ENCODE data around the gene TUBD1. TPM values are rescaled to one million over a fixed set of nuclear protein-coding genes. Genes with fewer than 3 reads are reported as not detected.

TUBD1 gene
- total RNA-seq, 2 experiments from 2014 or later: 8.6 to 13.0 TPM

DNA sequence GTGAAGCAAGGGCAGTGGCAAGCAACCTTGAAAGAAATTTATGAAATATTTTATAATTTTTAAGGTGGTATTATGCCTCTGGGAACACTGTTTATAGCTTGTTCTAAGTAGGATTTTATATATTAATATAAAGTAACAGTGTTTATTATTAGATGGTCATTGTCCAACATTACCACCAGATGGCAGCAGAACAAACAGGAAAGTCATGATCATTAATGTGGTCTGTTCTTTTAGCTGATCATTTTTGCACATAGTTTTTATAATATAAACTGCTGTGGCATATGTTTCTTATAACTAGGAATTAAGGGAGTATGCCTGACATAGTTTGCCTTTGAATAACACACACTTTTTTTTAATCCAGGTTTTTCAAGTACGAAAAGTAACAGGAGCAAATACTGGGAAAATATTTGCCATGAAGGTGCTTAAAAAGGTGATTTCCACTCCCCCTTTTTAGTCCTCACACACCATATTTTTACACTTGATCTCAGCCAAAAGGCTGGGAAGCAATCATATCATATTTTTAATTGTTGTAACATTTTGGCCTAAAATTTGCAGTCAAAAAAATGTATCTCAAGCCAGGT is 21.6 kb upstream of the TUBD1 start:
- Histone ChIP-seq H2AFZ (ENCODE audit: low read length) (no peak overlapping the region), H3K9me3 (ENCODE audit: low read length) (no peaks in the 10 kb centered on the region), H3K79me2 (ENCODE audit: insufficient read depth, low read depth, low read length) (0 out of 2 replicates have a peak, but pooled peaks cover 3% of the 10 kb centered on the region), H3K4me3 (ENCODE audit: low read depth, low read length, poor library complexity, severe bottlenecking) (no peak overlapping the region), H3K4me1 (ENCODE audit: insufficient read depth, low read length, poor library complexity, severe bottlenecking) (no peaks in the 10 kb centered on the region), H3K36me3 (ENCODE audit: insufficient read depth, low read length) (peaks cover 74% of the 10 kb centered on the region), H3K9me2 (ENCODE audit: insufficient read depth, low read length) (no peaks in the 10 kb centered on the region), H4K20me1 (ENCODE audit: insufficient read depth, low read length) (no peaks in the 10 kb centered on the region), H3K4me2 (ENCODE audit: low read length) (no peak overlapping the region), H3K27ac (ENCODE audit: low read depth, low read length, poor library complexity, severe bottlenecking) (no peak overlapping the region)
- BruUV-seq (replicated peaks): no TSS peak
- peak; percentile 67 for DNase-seq (ENCODE audit: low spot score)
- intact Hi-C loops (cut with micrococcal nuclease; ENCODE audit: unreplicated experiment): loop anchor here (5.0 kb wide), 2 partner anchors 123 to 157 kb away; no protein-coding TSS in a partner anchor
- CTCF ChIA-PET (ENCODE audit: unreplicated experiment): interaction anchor here (0.6 kb wide), 1 partner anchor 119 kb away, joined by 3 read pairs; no protein-coding TSS in a partner anchor
- POLR2A ChIA-PET: interaction anchor here (0.9 to 1.8 kb wide), 3 partner anchors 10 to 125 kb away, joined by 3 read pairs; no protein-coding TSS in a partner anchor
- no peak for TF ChIP-seq EZH2phosphoT487 (IDR thresholded peaks at IDR 0.05; ENCODE audit: borderline replicate concordance, low read depth, low read length)
- TF ChIP-seq, protein P1, sequence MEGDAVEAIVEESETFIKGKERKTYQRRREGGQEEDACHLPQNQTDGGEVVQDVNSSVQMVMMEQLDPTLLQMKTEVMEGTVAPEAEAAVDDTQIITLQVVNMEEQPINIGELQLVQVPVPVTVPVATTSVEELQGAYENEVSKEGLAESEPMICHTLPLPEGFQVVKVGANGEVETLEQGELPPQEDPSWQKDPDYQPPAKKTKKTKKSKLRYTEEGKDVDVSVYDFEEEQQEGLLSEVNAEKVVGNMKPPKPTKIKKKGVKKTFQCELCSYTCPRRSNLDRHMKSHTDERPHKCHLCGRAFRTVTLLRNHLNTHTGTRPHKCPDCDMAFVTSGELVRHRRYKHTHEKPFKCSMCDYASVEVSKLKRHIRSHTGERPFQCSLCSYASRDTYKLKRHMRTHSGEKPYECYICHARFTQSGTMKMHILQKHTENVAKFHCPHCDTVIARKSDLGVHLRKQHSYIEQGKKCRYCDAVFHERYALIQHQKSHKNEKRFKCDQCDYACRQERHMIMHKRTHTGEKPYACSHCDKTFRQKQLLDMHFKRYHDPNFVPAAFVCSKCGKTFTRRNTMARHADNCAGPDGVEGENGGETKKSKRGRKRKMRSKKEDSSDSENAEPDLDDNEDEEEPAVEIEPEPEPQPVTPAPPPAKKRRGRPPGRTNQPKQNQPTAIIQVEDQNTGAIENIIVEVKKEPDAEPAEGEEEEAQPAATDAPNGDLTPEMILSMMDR (conservative IDR thresholded peaks at IDR 0.05; ENCODE audit: low read length): peak; percentile 93

DNA sequence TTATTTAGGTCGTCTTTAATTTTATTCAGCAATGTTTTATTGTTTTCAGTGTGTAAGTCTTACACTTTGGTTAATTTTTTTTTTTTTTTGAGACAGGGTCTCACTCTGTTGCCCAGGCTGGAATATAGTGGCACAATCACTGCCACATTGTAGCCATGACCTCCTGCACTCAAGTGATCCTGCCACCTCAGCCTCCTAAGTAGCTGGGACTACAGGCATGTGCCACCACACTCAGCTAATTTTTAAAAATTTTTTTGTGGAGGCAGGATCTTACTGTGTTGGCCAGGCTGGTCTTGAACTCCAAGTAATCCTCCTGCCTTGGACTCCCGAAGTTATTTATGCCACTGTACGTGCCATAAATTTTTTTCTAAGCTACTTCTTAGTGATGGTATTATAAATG is 14.7 kb upstream of the TUBD1 start:
- Histone ChIP-seq H3K9me3 (ENCODE audit: low read length) (no peaks in the 10 kb centered on the region), H2AFZ (ENCODE audit: low read length) (no peak overlapping the region), H3K36me3 (ENCODE audit: insufficient read depth, low read length) (peaks cover 47% of the 10 kb centered on the region), H3K27ac (ENCODE audit: low read depth, low read length, poor library complexity, severe bottlenecking) (no peak overlapping the region), H3K79me2 (ENCODE audit: insufficient read depth, low read depth, low read length) (peaks cover 51% of the 10 kb centered on the region), H3K4me1 (ENCODE audit: insufficient read depth, low read length, poor library complexity, severe bottlenecking) (no peaks in the 10 kb centered on the region), H4K20me1 (ENCODE audit: insufficient read depth, low read length) (no peaks in the 10 kb centered on the region), H3K4me3 (ENCODE audit: low read depth, low read length, poor library complexity, severe bottlenecking) (no peak overlapping the region), H3K4me2 (ENCODE audit: low read length) (no peak overlapping the region), H3K9me2 (ENCODE audit: insufficient read depth, low read length) (no peaks in the 10 kb centered on the region)
- TF ChIP-seq, protein P1 (conservative IDR thresholded peaks at IDR 0.05; ENCODE audit: low read length): no peak
- TF ChIP-seq EZH2phosphoT487 (IDR thresholded peaks at IDR 0.05; ENCODE audit: borderline replicate concordance, low read depth, low read length): no peak
- DNase-seq (ENCODE audit: low spot score): no peak
- no TSS peak for BruUV-seq (replicated peaks)
- intact Hi-C loops (cut with micrococcal nuclease; ENCODE audit: unreplicated experiment): no loop called here
- ChIA-PET POLR2A (no interaction called here), CTCF (ENCODE audit: unreplicated experiment) (no interaction called here)

DNA sequence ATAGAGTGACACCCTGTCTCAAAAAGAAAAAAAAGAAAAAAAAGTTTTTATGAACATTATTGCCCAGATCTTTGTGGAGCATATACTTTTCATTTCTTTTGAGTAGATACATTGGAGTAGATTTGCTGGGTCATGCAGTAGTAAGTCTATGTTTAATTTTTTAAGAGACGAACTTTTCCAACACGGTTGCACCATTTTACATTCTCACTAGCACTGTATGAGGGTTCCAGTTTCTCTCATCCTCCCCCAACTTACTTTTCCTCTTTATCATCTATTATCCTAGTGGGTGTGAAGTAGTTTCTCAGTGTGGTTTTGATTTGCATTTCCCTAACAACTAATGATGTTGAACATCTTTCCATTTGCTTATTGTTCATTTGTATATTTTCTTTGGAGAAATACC is 10.7 kb upstream of the TUBD1 start:
- no peaks in the 10 kb centered on the region for H3K9me2 ChIP-seq (ENCODE audit: insufficient read depth, low read length)
- ChIA-PET POLR2A (interaction anchor here (0.6 kb wide), 1 partner anchor 58 kb away, joined by 4 read pairs; no protein-coding TSS in a partner anchor), CTCF (ENCODE audit: unreplicated experiment) (no interaction called here)
- H3K4me2 ChIP-seq (ENCODE audit: low read length): no peak overlapping the region
- TF ChIP-seq, protein P1 (conservative IDR thresholded peaks at IDR 0.05; ENCODE audit: low read length): no peak
- no peak for TF ChIP-seq EZH2phosphoT487 (IDR thresholded peaks at IDR 0.05; ENCODE audit: borderline replicate concordance, low read depth, low read length)
- H3K79me2 ChIP-seq (ENCODE audit: insufficient read depth, low read depth, low read length): peaks cover 86% of the 10 kb centered on the region
- H3K36me3 ChIP-seq (ENCODE audit: insufficient read depth, low read length): peaks cover 62% of the 10 kb centered on the region
- H2AFZ ChIP-seq (ENCODE audit: low read length): no peak overlapping the region
- no peak overlapping the region for H3K27ac ChIP-seq (ENCODE audit: low read depth, low read length, poor library complexity, severe bottlenecking)
- no peaks in the 10 kb centered on the region for H4K20me1 ChIP-seq (ENCODE audit: insufficient read depth, low read length)
- DNase-seq (ENCODE audit: low spot score): no peak
- H3K4me1 ChIP-seq (ENCODE audit: insufficient read depth, low read length, poor library complexity, severe bottlenecking): no peaks in the 10 kb centered on the region
- H3K4me3 ChIP-seq (ENCODE audit: low read depth, low read length, poor library complexity, severe bottlenecking): no peak overlapping the region
- BruUV-seq (replicated peaks): no TSS peak
- intact Hi-C loops (cut with micrococcal nuclease; ENCODE audit: unreplicated experiment): no loop called here
- H3K9me3 ChIP-seq (ENCODE audit: low read length): no peaks in the 10 kb centered on the region

Data from OCI-LY7 (cell line).